Measurements from ENCODE around the gene ERBIN. TPM values are rescaled to one million over a fixed set of nuclear protein-coding genes. Genes with fewer than 3 reads are reported as not detected.
"Not testable (repeated sequence)": the region's sequence is repeated elsewhere in the genome, so short reads cannot be mapped to it uniquely, and the experiment has no call there.

Gene ERBIN
- total RNA-seq, 1 donor from 2014 or later, result 12.0 TPM

- Histone ChIP-seq H3K27ac (no peak overlapping the region), H3K27me3 (no peaks in the 10 kb centered on the region)
- intact Hi-C loops (cut with DNase I), result no loop called here
These were observed 43.4 kb downstream of the ERBIN start for GRCh38 chr5:65969539-65970393.

GRCh38 chr5:65970481-65971367 is 44.3 kb downstream of the ERBIN start:
- H3K36me3 ChIP-seq, result no peaks in the 10 kb centered on the region
- no peaks in the 10 kb centered on the region for H3K27me3 ChIP-seq
- no peak overlapping the region for H3K27ac ChIP-seq
- intact Hi-C loops (cut with DNase I), result no loop called here
- H3K9me3 ChIP-seq, result no peaks in the 10 kb centered on the region
- no peak overlapping the region for H3K4me3 ChIP-seq
- H3K4me1 ChIP-seq, result peaks cover 0 to 4% of the 10 kb centered on the region in 2 donors
- no peak for DNase-seq (ENCODE audit: low spot score in 2 of 2)
- no peak for TF ChIP-seq CTCF (IDR thresholded peaks at IDR 0.05)

More at GRCh38 chr5:65969539-65970393, 43.4 kb downstream of the ERBIN start:
- no peak for TF ChIP-seq CTCF (IDR thresholded peaks at IDR 0.05)
- no peaks in the 10 kb centered on the region for H3K36me3 ChIP-seq
- H3K4me1 ChIP-seq, result peaks cover 0 to 7% of the 10 kb centered on the region in 2 donors
- no peak for DNase-seq (ENCODE audit: low spot score in 2 of 2)
- H3K9me3 ChIP-seq, result no peaks in the 10 kb centered on the region
- H3K4me3 ChIP-seq, result no peak overlapping the region

GRCh38 chr5:65971643-65972042 is 45.3 kb downstream of the ERBIN start:
- peaks cover 0 to 4% of the 10 kb centered on the region in 2 donors for H3K4me1 ChIP-seq
- no peak overlapping the region for H3K27ac ChIP-seq
- intact Hi-C loops (cut with DNase I), result no loop called here
- H3K27me3 ChIP-seq, result no peaks in the 10 kb centered on the region
- DNase-seq (ENCODE audit: low spot score in 2 of 2), result no peak
- H3K9me3 ChIP-seq, result no peaks in the 10 kb centered on the region
- H3K4me3 ChIP-seq, result no peak overlapping the region
- no peaks in the 10 kb centered on the region for H3K36me3 ChIP-seq
- TF ChIP-seq CTCF (IDR thresholded peaks at IDR 0.05), result no peak

GRCh38 chr5:65972896-65973295 is 46.5 kb downstream of the ERBIN start:
- H3K4me3 ChIP-seq; H3K4me1 ChIP-seq; intact Hi-C loops (cut with DNase I); H3K27me3 ChIP-seq; H3K9me3 ChIP-seq; DNase-seq (ENCODE audit: low spot score in 2 of 2); H3K27ac ChIP-seq; H3K36me3 ChIP-seq: not testable (repeated sequence)

GRCh38 chr5:65978251-65978650 is 51.9 kb downstream of the ERBIN start:
- no peak overlapping the region for H3K27ac ChIP-seq
- intact Hi-C loops (cut with DNase I), result no loop called here
- H3K9me3 ChIP-seq, result no peaks in the 10 kb centered on the region
- no peak overlapping the region for H3K4me3 ChIP-seq
- DNase-seq (ENCODE audit: low spot score in 2 of 2), result no peak
- H3K36me3 ChIP-seq, result no peaks in the 10 kb centered on the region
- H3K27me3 ChIP-seq, result no peaks in the 10 kb centered on the region
- H3K4me1 ChIP-seq, result no peaks in the 10 kb centered on the region
- no peak for TF ChIP-seq CTCF (IDR thresholded peaks at IDR 0.05)

GRCh38 chr5:65981548-65981947 is 55.2 kb downstream of the ERBIN start:
- no peak for TF ChIP-seq CTCF (IDR thresholded peaks at IDR 0.05)
- Histone ChIP-seq H3K36me3 (no peaks in the 10 kb centered on the region), H3K4me1 (peaks cover 0 to 10% of the 10 kb centered on the region in 2 donors), H3K27me3 (no peaks in the 10 kb centered on the region), H3K4me3 (no peak overlapping the region), H3K9me3 (no peaks in the 10 kb centered on the region), H3K27ac (no peak overlapping the region)
- DNase-seq (ENCODE audit: low spot score in 2 of 2), result no peak
- intact Hi-C loops (cut with DNase I), result no loop called here

Data from ascending aorta (tissue), 2 donors.